Measurements from ENCODE around the gene LDLRAD4.

DNA sequence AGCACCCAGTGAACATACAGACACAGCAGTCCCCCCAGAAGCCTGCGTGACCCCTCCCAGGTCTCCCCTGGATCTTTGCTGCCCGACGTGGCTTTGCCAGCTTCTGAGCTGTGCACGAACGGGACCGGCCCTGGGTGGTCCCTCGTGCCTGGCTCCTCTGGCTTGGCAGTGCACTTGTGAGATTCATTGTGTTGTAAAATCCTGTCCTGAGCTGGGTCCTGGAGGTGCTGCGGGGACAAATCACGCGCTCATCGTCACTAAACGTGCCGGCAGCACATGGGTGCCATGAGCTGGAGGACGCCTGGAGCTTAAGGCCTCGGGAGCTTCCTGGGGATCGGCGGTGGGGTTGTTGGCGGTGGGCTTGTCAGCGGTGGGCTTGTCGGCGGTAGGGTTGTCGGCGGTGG, 402.9 kb downstream of the LDLRAD4 start:
- TF ChIP-seq, protein P1, sequence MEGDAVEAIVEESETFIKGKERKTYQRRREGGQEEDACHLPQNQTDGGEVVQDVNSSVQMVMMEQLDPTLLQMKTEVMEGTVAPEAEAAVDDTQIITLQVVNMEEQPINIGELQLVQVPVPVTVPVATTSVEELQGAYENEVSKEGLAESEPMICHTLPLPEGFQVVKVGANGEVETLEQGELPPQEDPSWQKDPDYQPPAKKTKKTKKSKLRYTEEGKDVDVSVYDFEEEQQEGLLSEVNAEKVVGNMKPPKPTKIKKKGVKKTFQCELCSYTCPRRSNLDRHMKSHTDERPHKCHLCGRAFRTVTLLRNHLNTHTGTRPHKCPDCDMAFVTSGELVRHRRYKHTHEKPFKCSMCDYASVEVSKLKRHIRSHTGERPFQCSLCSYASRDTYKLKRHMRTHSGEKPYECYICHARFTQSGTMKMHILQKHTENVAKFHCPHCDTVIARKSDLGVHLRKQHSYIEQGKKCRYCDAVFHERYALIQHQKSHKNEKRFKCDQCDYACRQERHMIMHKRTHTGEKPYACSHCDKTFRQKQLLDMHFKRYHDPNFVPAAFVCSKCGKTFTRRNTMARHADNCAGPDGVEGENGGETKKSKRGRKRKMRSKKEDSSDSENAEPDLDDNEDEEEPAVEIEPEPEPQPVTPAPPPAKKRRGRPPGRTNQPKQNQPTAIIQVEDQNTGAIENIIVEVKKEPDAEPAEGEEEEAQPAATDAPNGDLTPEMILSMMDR (conservative IDR thresholded peaks at IDR 0.05; ENCODE audit: low read depth, low read length): no peak
- TF ChIP-seq EZH2 (IDR thresholded peaks at IDR 0.05; ENCODE audit: low read length, unreplicated experiment) (no peak), EZH2phosphoT487 (IDR thresholded peaks at IDR 0.05; ENCODE audit: borderline replicate concordance, low read length) (no peak)
